ENCODE data around the gene GOLGA1. TPM values are rescaled to one million over a fixed set of nuclear protein-coding genes. Genes with fewer than 3 reads are reported as not detected.
A peak's percentile ranks its signal among the peaks of the same experiment; 100 is the strongest.

The GOLGA1 gene
- total and polyA plus RNA-seq, 12 donors = 6.8 to 26.0 (median 18.3) TPM

DNA sequence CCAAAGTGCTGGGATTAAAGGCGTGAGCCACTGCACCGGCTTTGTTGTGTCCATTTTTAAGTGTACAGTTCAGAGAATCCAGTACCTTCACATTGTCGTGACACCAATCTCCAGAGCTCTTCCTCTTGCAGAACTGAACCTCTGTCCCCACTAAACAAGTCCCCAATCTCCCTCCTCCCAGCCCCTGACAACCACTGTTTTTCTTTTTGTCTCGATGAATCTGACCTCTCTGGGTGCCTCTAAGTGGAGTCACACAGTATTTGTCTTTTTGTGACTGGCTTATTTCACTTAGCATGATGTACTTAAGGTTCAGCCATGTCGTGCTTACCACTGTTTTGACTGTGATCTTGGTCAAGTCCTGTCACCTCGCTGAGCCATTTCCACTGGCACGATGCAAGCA, 86.1 kb downstream of the GOLGA1 start:
- intact Hi-C loops (cut with DNase I) = loop anchor here in 3 of 10 donors (2.0 to 10.0 kb wide), 3 partner anchors 82 to 520 kb away; partner anchors contain the start of gene SCAI (in 1 of the 3)

DNA sequence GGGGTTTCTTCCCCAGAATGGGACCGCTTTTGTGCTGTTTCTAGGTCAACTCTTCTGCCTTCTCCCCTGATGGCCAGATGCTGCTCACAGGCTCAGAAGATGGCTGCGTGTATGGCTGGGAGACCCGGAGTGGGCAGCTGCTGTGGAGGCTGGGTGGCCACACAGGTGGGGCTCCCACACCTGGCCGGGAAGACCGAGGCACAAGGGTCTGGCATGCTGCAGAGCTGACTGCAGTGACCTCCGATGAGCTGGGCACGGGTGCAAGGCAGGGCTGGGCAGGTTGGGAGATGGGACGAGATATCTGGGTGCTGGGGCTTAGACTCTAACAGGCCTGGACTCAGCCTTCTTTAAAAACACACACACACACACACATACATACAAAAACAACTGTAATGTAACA, 86.7 kb downstream of the GOLGA1 start:
- H3K9me3 ChIP-seq = no peaks in the 10 kb centered on the region

More for the DNA sequence above, 86.1 kb downstream of the GOLGA1 start:
- no peaks in the 10 kb centered on the region for H3K27me3 ChIP-seq
- H3K4me1 ChIP-seq = peaks cover 13 to 50% (median 32%) of the 10 kb centered on the region in 9 donors
- TF ChIP-seq, protein P1, sequence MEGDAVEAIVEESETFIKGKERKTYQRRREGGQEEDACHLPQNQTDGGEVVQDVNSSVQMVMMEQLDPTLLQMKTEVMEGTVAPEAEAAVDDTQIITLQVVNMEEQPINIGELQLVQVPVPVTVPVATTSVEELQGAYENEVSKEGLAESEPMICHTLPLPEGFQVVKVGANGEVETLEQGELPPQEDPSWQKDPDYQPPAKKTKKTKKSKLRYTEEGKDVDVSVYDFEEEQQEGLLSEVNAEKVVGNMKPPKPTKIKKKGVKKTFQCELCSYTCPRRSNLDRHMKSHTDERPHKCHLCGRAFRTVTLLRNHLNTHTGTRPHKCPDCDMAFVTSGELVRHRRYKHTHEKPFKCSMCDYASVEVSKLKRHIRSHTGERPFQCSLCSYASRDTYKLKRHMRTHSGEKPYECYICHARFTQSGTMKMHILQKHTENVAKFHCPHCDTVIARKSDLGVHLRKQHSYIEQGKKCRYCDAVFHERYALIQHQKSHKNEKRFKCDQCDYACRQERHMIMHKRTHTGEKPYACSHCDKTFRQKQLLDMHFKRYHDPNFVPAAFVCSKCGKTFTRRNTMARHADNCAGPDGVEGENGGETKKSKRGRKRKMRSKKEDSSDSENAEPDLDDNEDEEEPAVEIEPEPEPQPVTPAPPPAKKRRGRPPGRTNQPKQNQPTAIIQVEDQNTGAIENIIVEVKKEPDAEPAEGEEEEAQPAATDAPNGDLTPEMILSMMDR (IDR thresholded peaks at IDR 0.05) = no peak
- H3K27ac ChIP-seq = no peak overlapping the region
- ATAC-seq (no peak), DNase-seq (no peak)
- no peaks in the 10 kb centered on the region for H3K9me3 ChIP-seq
- no peak overlapping the region for H3K4me3 ChIP-seq
- peaks cover 0 to 39% (median 28%) of the 10 kb centered on the region in 9 donors for H3K36me3 ChIP-seq
- WGBS, 2 donors = 66 to 72% methylated on average over 7 of the region's 7 CpGs

DNA sequence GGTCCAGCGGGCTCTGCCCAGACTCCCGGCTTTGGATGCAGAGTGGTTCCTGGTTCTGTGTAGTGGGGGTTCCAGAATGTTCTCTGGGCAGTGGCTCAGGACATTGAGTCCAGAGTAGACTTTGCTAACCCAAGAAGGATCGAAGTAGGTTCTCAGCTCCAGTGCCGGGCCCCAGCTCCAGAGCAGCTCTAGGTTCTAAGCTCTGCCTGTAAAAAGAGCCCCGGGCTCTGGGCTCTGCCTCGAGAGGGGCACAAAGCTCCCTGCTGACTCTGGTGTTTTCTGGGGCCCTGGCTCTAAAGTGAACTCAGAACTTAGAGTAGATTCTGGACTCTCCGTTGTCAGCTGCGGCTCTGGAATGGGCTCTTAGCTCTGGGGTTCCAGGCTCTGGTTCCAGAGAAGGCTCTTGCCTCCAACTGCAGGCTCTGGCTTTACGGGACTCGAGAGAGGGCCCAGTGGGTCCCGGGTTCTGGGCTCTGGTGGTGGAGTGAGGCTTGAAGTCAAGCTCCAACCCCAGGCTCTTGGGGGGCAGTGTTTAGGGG, 87.2 kb downstream of the GOLGA1 start:
- Histone ChIP-seq H3K9me3 (no peaks in the 10 kb centered on the region), H3K27me3 (no peaks in the 10 kb centered on the region), H3K4me3 (peak overlapping the region; percentile 9 to 56 (median 48)), H3K27ac (peak overlapping the region in 9 of 10 donors; percentile 66 to 92 (median 80)), H3K4me1 (peaks cover 13 to 45% (median 25%) of the 10 kb centered on the region in 9 donors), H3K36me3 (peaks cover 0 to 27% (median 17%) of the 10 kb centered on the region in 9 donors)
- WGBS, 2 donors = 67 to 74% methylated on average over 11 of the region's 11 CpGs
- ATAC-seq (peak in 1 of 8 donors; percentile 0), DNase-seq (no peak)
- TF ChIP-seq, protein P1 (IDR thresholded peaks at IDR 0.05) = no peak
- intact Hi-C loops (cut with DNase I) = loop anchor here in 8 of 10 donors (1.0 to 10.0 kb wide), 6 partner anchors 79 to 521 kb away; partner anchors contain the start of gene SCAI (in 1 of the 8)

More for the DNA sequence above, 86.7 kb downstream of the GOLGA1 start:
- Histone ChIP-seq H3K4me1 (peaks cover 13 to 49% (median 25%) of the 10 kb centered on the region in 9 donors), H3K4me3 (no peak overlapping the region), H3K27me3 (no peaks in the 10 kb centered on the region), H3K27ac (no peak overlapping the region), H3K36me3 (peaks cover 0 to 32% (median 22%) of the 10 kb centered on the region in 9 donors)
- 86 to 88% methylated on average over 8 of the region's 8 CpGs for WGBS, 2 donors
- no peak for DNase-seq
- TF ChIP-seq, protein P1 (IDR thresholded peaks at IDR 0.05) = no peak
- intact Hi-C loops (cut with DNase I) = loop anchor here in 3 of 10 donors (2.0 to 10.0 kb wide), 3 partner anchors 81 to 521 kb away; partner anchors contain the start of gene SCAI (in 1 of the 3)
- ATAC-seq = no peak

DNA sequence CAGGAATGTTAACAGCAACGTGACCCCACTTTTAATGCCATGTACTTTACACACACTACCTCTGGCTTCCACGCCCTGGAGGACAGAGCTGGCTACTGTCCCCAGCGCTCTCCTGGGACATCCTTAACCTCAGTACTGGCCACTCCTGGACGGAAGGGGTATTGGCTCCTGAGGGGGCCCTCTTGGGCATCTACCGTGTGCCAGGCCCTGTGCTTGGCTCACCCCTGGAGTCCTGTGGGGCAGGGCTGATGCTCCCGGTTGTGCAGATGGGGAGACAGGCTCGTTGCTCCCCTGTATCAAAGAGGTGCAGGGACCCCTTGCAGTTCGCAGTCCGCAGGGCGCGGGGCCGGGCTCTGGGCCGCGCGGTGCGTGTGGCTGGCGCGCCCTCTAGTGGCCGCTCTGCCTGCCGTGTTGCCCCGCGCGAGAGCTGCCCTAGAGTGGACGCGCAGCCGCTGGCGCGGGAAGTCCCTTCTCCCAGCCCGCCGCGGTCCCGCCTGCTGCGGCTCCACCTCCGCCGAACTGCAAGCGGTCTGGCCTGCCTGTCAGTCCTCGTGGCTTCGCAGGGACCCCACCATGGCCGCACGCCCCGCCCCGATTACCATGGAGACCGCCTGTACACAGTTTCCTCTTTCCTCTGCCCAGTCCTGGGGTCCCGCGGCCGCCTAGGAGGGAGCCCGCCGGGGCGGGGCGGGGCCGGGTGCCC, 87.9 kb downstream of the GOLGA1 start, which contains the start of gene WDR38:
Gene WDR38, plus strand, starts transcription at position 632 of the 703 bp plus-strand sequence. CDS start 72 bp downstream, outside the sequence.
- intact Hi-C loops (cut with DNase I) = loop anchor here in 9 of 10 donors (1.0 to 10.0 kb wide), 6 partner anchors 78 to 522 kb away; partner anchors contain the start of gene SCAI (in 1 of the 9)
- peak within 1 kb of the TSS; percentile 66 to 92 (median 79) for H3K27ac ChIP-seq
- H3K4me1 ChIP-seq = peaks cover 13 to 42% (median 25%) of the 10 kb centered on the region in 9 donors
- peak; percentile 81 to 83 for DNase-seq
- H3K9me3 ChIP-seq = no peaks in the 10 kb centered on the region
- no peaks in the 10 kb centered on the region for H3K27me3 ChIP-seq
- peaks cover 0 to 20% (median 10%) of the 10 kb centered on the region in 9 donors for H3K36me3 ChIP-seq
- peak within 1 kb of the TSS; percentile 9 to 56 (median 48) for H3K4me3 ChIP-seq
- peak; percentile 89 to 93 (median 90) for ATAC-seq
- TF ChIP-seq, protein P1 (IDR thresholded peaks at IDR 0.05) = peak; percentile 94 to 100 (median 99)
- 1% methylated on average over 51 of the region's 51 CpGs for WGBS, 2 donors
